Bronchial epithelial cell (primary cell): ENCODE data around the gene PLP1. TPM values are rescaled to one million over a fixed set of nuclear protein-coding genes. Genes with fewer than 3 reads are reported as not detected.

Source experiments
- DNase-seq: peaks from one replicate; pipeline ENCODE4 v3.0.0-alpha.2; 2010; ENCODE audit warnings: low read depth
- FAIRE-seq: peaks from 2 replicates; lab custom pipeline; 2011; peaks lifted over from hg19 to GRCh38; lab: Jason Lieb, UNC
- H3K27me3 ChIP-seq: 2 replicates; pipeline ENCODE4 v1.5.1; 2011; ENCODE audit warnings: low read length; ENCODE audit not compliant: control insufficient read depth, insufficient read depth
- H3K36me3 ChIP-seq: 2 replicates; pipeline ENCODE4 v1.5.1; 2011; ENCODE audit warnings: low read length; ENCODE audit not compliant: control insufficient read depth, insufficient read depth
- H3K4me3 ChIP-seq: 2 replicates; pipeline ENCODE4 v1.5.1; 2011; ENCODE audit warnings: mild to moderate bottlenecking, low read depth, low read length, control low read depth
- CTCF ChIP-seq: IDR thresholded peaks from 2 replicates; pipeline ENCODE4 v1.5.1; 2011; ENCODE audit warnings: mild to moderate bottlenecking, moderate library complexity, low read length, control low read depth, inconsistent platforms; ENCODE audit not compliant: insufficient read depth, severe bottlenecking
- total RNA-seq: library from RNA; depleted of rRNA; stranded (reverse); fragments of >200 nt; gene quantifications from 2 replicates; pipeline ENCODE4 v1.2.1, GENCODE V29; 2014

Gene PLP1
- not detected in 2 replicates for total RNA-seq

GRCh38 chrX:103776546-103776945 is at the start of gene PLP1:
Gene PLP1 (plus strand): TSS chrX:103776840. CDS start chrX:103776996, 156 bp downstream.
- peaks cover 2% of the 10 kb centered on the region for H3K27me3 ChIP-seq
- no peak for FAIRE-seq
- TF ChIP-seq CTCF = no peak
- no peaks in the 10 kb centered on the region for H3K36me3 ChIP-seq
- no peak within 1 kb of the TSS for H3K4me3 ChIP-seq
- DNase-seq = no peak

DNA sequence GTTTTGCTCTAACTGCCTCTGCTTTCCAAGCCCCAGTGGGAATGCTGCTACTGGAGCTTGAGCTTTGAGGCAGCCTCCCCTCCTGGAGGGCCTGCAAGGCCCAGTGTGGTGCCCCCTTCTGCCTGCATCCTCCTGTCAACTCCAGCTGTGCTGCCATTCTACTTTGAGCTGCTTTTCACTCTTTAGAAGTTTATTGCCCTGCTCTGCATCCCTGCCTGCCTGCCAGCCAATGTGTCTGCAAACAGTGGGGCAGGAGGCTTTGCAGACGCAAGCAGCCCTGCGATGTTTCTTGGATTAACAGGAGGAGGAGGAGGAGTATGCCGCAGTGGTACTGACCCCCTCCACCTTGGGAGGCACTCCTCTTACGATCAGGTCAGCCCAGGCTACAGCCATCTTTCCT is 49.5 kb upstream of the PLP1 start:
- H3K4me3 ChIP-seq = no peak overlapping the region

GRCh38 chrX:103729015-103729414 is 47.6 kb upstream of the PLP1 start:
- no peaks in the 10 kb centered on the region for H3K36me3 ChIP-seq
- FAIRE-seq = no peak
- DNase-seq = no peak
- TF ChIP-seq CTCF = no peak
- H3K27me3 ChIP-seq = no peaks in the 10 kb centered on the region
- no peak overlapping the region for H3K4me3 ChIP-seq

More for the DNA sequence above, 49.5 kb upstream of the PLP1 start:
- no peak for TF ChIP-seq CTCF
- Histone ChIP-seq H3K27me3 (no peaks in the 10 kb centered on the region), H3K36me3 (no peaks in the 10 kb centered on the region)
- FAIRE-seq (no peak), DNase-seq (no peak)

- no peak for TF ChIP-seq CTCF
- DNase-seq (peak; percentile 38), FAIRE-seq (no peak)
- no peaks in the 10 kb centered on the region for H3K27me3 ChIP-seq
- H3K36me3 ChIP-seq = no peaks in the 10 kb centered on the region
- no peak overlapping the region for H3K4me3 ChIP-seq
These were observed 46.4 kb upstream of the PLP1 start for GRCh38 chrX:103730147-103730795.

GRCh38 chrX:103730796-103731493 is 45.7 kb upstream of the PLP1 start:
- FAIRE-seq (peak; percentile 62), DNase-seq (peak; percentile 90)

More at GRCh38 chrX:103730796-103731493, 45.7 kb upstream of the PLP1 start:
- Histone ChIP-seq H3K4me3 (no peak overlapping the region), H3K27me3 (no peaks in the 10 kb centered on the region), H3K36me3 (no peaks in the 10 kb centered on the region)
- TF ChIP-seq CTCF = no peak
